GM21381 (cell line): ENCODE results near the gene HOXB4.
A peak's percentile ranks its signal among the peaks of the same experiment; 100 is the strongest.

Experiments used
- ATAC-seq: cut with Tn5 transposase; IDR thresholded peaks from one replicate; pipeline ENCODE4 v1.9.1; 2021; ENCODE audit warnings: mild to moderate bottlenecking, moderate library complexity; ENCODE audit not compliant: unreplicated experiment

The HOXB4 gene

DNA sequence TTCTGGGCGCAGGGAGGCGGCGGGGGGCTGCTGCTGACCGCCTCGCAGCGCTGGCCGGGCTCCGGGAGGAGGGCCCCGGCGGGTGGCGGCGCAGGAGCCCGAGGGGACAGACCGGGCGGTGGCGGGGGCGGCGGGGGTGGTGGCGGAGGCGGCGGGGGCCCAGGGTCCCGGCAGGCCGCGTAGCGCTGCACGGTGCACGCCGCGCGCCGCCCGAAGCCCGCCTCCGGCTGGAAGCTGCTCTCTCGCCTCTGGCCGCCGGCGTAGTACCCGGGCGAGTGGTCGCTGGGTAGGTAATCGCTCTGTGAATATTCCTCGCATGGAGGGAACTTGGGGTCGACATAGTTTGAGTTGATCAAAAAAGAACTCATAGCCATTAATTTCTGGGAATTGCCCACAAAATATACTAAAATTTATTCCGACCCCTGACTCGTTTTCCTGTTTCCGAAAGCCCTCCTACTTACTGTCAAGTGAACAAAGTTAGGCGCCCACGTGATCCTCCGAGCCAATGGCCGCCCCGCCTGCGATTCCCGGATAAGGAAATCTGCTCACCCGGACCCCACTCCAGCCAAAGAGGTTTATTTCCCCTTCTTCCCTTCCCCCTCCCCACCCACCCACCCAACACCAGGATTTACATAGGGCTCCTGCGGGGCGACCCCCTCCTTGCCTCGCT lies at the start of gene HOXB4:
Gene HOXB4, minus strand, starts transcription at position 405 of the 670 bp plus-strand sequence. Its CDS starts 31 bp downstream, at position 374.
- peak; percentile 57 for ATAC-seq

DNA sequence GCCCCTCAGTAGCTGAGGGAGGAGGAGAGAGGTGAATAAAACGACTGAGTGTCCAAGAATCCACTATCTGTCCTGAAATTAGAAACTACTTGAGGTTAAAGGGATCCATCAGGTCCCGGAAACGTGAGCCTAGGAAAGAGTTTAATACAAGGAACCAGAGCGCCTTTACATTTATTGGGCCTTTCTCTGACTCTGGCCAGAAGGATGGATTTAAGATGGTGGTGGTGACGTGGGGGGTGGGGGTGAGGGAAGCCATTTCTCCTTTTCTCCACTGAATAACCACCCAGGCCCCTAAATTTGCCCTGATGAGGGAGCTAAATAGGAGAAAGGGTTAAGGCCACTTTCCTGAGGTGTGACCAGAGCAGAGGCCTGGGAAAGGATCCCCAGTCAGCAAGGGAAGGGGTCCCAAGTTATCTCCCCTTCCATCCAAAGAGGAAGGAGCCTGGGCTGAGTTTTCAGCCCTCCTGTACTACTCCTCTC lies 49.0 kb upstream of the HOXB4 start:
- no peak for ATAC-seq

DNA sequence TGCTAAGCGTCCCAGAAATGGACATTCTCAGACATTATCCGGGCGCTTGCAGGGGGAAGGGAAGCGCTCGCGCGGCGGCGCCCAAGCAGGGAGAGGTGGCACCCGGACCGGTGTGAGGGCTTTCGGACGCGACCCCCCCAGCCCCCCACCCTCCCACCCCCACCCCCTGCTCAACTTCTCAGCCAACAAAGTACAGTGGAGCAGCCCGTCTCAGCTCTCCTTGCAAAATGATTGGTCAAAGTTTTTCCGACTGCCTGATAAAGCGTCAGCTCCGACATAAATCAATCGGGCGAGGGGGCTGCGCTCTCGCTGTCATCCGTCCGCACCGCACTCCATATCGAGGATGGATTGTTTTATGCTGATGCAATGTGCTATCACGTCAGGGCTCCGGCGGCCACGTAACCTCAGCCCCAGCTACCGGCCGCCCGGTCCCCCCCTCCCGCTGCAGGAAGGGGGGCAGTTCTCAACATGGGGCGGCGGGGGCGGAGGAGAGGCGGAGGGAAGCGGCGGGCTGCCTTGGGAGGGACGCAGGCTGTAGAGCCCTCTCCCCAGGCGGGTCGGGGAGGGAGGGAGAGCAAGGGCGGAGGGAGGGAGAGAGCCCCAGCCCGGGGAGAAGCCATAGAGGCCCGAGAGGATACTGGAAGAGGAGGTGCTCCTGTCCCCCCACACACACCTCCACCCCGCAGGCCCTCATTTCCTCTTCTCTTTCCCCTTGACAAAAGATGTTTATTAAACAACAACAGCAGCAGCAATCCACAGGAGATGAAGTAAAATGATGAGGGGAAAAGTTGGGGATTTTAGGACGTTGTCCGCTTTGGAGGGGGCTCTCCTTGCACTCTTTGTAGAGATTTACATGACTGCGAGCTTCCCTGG lies 48.3 kb upstream of the HOXB4 start, which contains the start of gene HOXB9:
Gene HOXB9, minus strand, starts transcription at position 114 of the 873 bp plus-strand sequence. Its CDS starts 89 bp downstream, at position 25.
- ATAC-seq: no peak

- no peak for ATAC-seq
These were observed 47.5 kb upstream of the HOXB4 start for GRCh38 chr17:48625495-48626244.

DNA sequence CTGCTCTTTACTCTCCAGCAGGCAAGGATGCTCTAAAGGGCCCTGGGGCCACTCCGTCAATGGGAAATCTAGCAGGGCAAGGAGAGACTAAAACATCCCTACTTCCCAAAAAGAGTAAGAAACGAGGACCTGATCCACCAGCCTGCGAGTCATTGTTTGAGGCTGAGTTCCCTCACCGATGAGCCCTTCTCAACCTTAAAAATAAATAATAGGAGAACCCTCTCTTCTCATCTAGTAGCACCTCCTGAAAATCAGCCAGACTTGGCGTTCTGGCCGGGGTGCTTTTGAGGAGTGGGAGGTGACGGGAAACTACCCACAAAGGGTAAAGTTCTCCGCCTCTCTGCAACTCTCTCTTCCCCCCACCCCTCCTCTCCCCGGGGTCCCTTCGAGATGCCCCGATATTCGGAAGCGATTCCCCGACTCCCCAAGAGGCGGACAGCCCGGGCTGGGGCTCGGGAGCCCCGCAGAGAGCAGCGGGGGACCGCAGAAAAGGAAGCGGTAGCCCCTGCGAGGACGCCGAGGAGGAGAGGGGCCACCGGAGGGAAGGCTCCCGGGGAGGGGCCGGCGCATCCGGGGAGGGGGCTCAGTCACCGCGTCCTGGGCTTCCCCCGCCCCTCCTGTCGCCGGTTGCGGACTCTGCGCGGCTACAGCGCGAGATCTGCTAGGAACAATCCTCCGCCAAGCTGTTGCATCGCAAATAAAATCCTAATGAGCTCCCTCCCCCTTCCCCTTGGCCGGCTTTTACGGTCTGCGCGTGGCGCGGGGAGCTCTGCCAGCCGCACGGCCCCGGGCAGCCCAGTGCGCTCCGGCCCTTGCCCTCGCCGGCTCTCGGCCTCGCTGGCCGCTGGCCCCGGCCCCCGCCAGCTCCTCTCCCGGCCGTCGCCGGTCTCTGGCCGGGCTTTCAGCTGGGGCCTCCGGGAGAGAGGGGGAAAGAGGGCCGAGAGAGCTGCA lies 46.7 kb upstream of the HOXB4 start:
- ATAC-seq: no peak

GRCh38 chr17:48624118-48624517 lies 46.0 kb upstream of the HOXB4 start:
- no peak for ATAC-seq

DNA sequence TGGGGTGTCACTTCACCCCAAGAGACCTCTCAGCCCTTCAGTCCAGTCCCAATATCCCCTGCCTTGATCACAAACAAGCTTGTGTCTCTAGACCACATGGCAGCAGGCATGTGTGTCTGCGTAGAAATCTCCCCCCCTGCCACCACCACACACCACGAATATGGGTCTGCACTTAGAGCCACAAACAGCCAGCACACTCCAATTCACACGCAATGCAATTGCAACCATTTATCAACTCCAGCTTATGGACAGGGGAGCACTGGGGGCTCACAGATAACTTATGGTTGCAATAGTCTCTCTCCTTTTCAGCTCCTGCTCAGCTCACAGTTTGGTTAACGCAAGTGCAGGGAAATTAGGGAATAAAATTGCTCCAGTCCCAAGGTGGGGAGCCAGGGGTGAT lies 45.4 kb upstream of the HOXB4 start:
- ATAC-seq: no peak

DNA sequence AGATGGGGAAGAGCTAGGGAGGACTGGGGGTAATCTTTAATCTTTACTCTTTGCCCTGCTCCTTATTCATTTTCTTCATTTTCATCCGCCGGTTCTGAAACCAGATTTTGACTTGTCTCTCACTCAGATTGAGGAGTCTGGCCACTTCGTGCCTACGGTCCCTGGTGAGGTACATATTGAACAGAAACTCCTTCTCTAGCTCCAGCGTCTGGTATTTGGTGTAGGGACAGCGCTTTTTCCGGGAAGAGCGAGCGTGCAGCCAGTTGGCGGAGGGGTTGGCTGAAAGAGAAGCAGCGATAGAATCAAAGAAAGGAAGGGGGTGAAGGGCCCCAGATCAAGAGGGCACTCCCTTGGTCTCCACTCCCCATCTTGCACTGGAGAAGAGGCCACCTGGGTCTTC lies 44.7 kb upstream of the HOXB4 start:
- ATAC-seq: no peak

- no peak for ATAC-seq
These were observed 43.6 kb upstream of the HOXB4 start for GRCh38 chr17:48621410-48622392.

DNA sequence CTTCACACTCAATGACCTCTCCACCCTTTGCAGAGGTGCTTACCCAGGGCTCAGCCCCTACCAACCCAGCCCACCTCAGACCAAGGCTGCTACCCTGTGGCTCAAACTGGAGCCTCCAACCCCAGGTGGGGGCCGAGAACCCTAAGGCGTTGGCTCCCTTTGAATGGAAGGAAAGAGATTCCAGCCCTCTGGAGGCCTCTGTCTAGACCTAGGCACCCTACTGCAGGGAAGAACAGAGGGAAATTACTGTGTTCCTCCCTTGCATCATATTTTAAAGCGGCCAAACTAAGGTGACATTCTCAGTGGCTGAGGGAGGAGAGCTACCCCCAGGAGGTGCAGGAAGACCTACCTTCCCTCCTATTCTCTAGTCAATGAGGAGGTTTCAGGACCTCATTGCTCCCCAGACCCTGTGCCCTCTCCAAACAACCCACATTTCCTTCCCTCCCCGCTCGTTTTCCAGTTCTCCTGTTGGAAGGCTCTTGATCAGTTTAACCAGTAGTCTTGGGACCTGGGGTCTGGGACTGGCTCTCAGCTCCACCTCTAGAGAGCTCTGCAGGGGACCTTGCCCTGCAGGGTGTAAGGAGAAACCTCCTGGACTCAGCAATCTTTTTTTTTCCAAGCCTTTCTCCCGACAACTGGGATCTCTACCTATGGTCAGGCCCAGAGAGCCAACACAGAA lies 42.5 kb upstream of the HOXB4 start:
- ATAC-seq: no peak

GRCh38 chr17:48619826-48620449 lies 41.8 kb upstream of the HOXB4 start:
- no peak for ATAC-seq

- ATAC-seq: no peak
These were observed 40.2 kb upstream of the HOXB4 start for GRCh38 chr17:48618256-48618896.

- no peak for ATAC-seq
These were observed 39.5 kb upstream of the HOXB4 start for GRCh38 chr17:48617471-48618255.

- no peak for ATAC-seq
These were observed 38.7 kb upstream of the HOXB4 start for GRCh38 chr17:48616717-48617470.

- no peak for ATAC-seq
These were observed 38.0 kb upstream of the HOXB4 start for GRCh38 chr17:48615963-48616716.
